ENCODE measurements around the gene UBAC2.
"Not testable (repeated sequence)": the region's sequence is repeated elsewhere in the genome, so short reads cannot be mapped to it uniquely, and the experiment has no call there.

UBAC2 gene

DNA sequence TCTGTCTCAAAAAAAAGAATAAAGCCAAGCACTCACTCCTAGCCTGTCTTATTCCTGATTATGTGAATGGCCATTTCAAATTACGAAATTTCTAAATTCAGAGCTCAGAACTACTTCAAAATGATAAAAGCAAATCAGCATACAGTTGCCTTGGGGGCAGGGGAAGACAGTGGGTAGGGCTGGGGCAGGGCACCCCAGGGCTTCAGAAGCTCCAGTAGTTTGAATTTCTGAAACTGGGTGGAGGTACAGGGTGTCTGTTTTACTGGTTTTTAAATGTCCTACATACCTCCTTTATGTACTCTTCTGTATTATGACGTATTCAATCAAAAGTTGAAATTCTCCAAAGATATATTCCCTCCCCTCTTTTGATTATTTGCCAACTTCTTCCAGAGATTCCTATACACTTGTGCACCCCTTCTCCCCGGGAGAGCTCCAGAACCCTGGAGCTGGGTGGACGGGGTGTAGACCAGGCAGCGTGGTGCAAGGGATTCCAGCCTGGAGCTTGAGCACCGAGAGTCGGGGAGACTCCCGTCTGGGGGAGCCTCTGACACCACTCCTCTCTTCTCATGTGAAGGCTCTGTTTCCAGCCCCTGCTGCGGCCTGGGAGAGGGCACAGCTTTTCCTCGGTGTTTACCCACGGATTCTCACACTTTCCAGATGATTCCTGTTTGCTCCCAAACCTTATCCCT lies 191.3 kb downstream of the UBAC2 start:
- Histone ChIP-seq H3K27ac (no peak overlapping the region), H3K4me3 (no peak overlapping the region)
- TF ChIP-seq, protein P1, sequence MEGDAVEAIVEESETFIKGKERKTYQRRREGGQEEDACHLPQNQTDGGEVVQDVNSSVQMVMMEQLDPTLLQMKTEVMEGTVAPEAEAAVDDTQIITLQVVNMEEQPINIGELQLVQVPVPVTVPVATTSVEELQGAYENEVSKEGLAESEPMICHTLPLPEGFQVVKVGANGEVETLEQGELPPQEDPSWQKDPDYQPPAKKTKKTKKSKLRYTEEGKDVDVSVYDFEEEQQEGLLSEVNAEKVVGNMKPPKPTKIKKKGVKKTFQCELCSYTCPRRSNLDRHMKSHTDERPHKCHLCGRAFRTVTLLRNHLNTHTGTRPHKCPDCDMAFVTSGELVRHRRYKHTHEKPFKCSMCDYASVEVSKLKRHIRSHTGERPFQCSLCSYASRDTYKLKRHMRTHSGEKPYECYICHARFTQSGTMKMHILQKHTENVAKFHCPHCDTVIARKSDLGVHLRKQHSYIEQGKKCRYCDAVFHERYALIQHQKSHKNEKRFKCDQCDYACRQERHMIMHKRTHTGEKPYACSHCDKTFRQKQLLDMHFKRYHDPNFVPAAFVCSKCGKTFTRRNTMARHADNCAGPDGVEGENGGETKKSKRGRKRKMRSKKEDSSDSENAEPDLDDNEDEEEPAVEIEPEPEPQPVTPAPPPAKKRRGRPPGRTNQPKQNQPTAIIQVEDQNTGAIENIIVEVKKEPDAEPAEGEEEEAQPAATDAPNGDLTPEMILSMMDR (IDR thresholded peaks at IDR 0.05): no peak
- DNase-seq (ENCODE audit: low spot score): no peak

- DNase-seq (ENCODE audit: low spot score): no peak
Observed at GRCh38 chr13:99392470-99393135, 191.9 kb downstream of the UBAC2 start.

GRCh38 chr13:99393391-99393790 lies 192.7 kb downstream of the UBAC2 start:
- not testable (repeated sequence) for H3K4me3 ChIP-seq; DNase-seq (ENCODE audit: low spot score); H3K27ac ChIP-seq

More at GRCh38 chr13:99392470-99393135, 191.9 kb downstream of the UBAC2 start:
- H3K4me3 ChIP-seq: no peak overlapping the region
- H3K27ac ChIP-seq: no peak overlapping the region
- TF ChIP-seq, protein P1 (IDR thresholded peaks at IDR 0.05): no peak

- no peak for DNase-seq (ENCODE audit: low spot score)
- H3K4me3 ChIP-seq: no peak overlapping the region
- H3K27ac ChIP-seq: no peak overlapping the region
- TF ChIP-seq, protein P1 (IDR thresholded peaks at IDR 0.05): no peak
Observed at GRCh38 chr13:99393791-99394735, 193.4 kb downstream of the UBAC2 start.

DNA sequence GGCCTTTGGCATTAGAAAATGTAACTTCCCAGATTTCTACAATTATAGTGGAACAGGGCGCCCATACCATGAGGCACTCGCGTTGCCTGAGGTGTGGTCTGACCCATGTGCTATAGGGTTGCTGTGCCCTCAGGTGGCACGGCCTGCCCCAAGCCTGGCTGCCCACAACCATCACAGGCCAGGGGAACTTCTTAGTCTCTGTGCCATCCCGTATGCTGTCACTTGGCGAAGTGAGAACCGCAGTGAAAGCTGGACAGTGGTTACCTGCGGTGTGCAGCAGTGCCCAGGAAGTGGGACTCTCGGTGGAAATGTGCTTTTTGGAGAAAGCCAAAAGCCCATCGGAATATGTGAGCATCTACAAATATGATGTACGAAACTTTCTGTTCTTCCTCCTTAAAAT lies 194.8 kb downstream of the UBAC2 start:
- TF ChIP-seq, protein P1 (IDR thresholded peaks at IDR 0.05): no peak

DNA sequence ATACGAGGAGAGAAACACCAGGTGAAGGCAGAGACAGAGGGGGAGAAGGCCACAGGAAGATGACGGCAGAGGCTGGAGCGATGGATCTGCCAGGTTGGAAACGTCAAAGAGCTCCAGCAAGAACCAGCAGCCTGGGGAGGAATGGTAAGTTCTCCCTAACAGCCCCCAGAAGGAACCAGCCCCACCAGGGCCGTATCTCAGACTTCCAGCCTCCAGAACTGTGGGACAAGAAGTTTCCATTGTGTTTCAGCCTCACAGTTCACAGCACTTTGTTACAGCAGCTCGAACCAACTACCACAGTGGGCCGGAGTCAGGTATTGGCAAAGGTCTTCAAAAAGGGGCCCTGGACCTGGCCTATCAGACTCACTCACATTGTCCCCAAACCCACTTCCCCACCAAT lies 195.8 kb downstream of the UBAC2 start:
- Histone ChIP-seq H3K4me3 (no peak overlapping the region), H3K27ac (no peak overlapping the region)
- DNase-seq (ENCODE audit: low spot score): no peak
- TF ChIP-seq, protein P1 (IDR thresholded peaks at IDR 0.05): no peak

More for the DNA sequence above, 194.8 kb downstream of the UBAC2 start:
- no peak for DNase-seq (ENCODE audit: low spot score)
- H3K4me3 ChIP-seq: no peak overlapping the region
- no peak overlapping the region for H3K27ac ChIP-seq

DNA sequence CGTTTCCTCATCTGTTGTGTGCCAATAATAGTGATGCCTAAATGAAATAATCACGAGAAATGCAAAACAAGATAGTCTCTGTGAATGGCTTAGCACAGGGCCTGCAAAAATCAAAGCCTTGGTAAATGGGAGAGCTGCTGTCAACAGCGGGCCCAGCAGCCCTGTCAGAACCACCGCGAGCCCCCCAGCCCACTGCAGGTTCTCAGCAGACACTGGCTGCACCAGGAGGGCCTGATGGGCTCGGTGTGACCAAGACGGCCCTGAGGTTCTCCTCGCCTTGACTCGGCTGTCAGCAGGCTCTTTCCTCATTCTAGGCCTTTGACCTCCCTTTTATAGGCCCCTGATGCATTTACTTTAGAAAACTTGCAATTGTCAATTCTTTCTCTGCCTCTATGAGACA lies 197.4 kb downstream of the UBAC2 start:
- Histone ChIP-seq H3K27ac (no peak overlapping the region), H3K4me3 (no peak overlapping the region)
- TF ChIP-seq, protein P1 (IDR thresholded peaks at IDR 0.05): no peak
- no peak for DNase-seq (ENCODE audit: low spot score)

Measured in coronary artery (tissue), 2 donors.